Breast epithelium (tissue), 4 donors: ENCODE measurements around the gene GLT6D1. TPM values are rescaled to one million over a fixed set of nuclear protein-coding genes. Genes with fewer than 3 reads are reported as not detected.

Source experiments
- DNase-seq, 2 donors: peaks; one replicate each; pipeline ENCODE4 v3.0.0-alpha.2; 2019; ENCODE audit warnings: low spot score in 2 of 2
- H3K27ac ChIP-seq, 2 donors: fragments of 200-600 bp; sonication (generic) in 1 of 2; one replicate each; pipeline ENCODE4 v1.5.1; 2016 to 2019; ENCODE audit warnings: mild to moderate bottlenecking in 1 of 2
- H3K27me3 ChIP-seq, 2 donors: fragments of 200-600 bp; sonication (generic) in 1 of 2; one replicate each; pipeline versions ENCODE4 v1.5.1 to v1.6.0; 2017 to 2019; ENCODE audit warnings: control low read depth in 1 of 2, mild to moderate bottlenecking in 1 of 2
- H3K36me3 ChIP-seq: fragments of 200-600 bp; one replicate; pipeline ENCODE4 v1.5.1; 2019
- H3K4me1 ChIP-seq, 2 donors: fragments of 200-600 bp; sonication (generic); one replicate each; pipeline ENCODE4 v1.5.1; 2016 to 2019; ENCODE audit warnings: control low read depth in 1 of 2
- H3K4me3 ChIP-seq, 3 donors: fragments of 200-600 bp; sonication (generic); 1 replicate in 2 of 3; 2 replicates in 1 of 3; pipeline ENCODE4 v1.5.1; 2016 to 2019; ENCODE audit warnings: mild to moderate bottlenecking in 3 of 3, moderate library complexity in 2 of 3
- H3K9me3 ChIP-seq, 2 donors: fragments of 200-600 bp; sonication (generic) in 1 of 2; one replicate each; pipeline ENCODE4 v1.5.1; 2016 to 2019; ENCODE audit warnings: control low read depth in 1 of 2
- POLR2A ChIP-seq: fragments of 450-650 bp; IDR thresholded peaks from one replicate; pipeline ENCODE4 v1.6.1; 2016; ENCODE audit warnings: antibody characterized with exemption, mild to moderate bottlenecking, moderate library complexity
- POLR2AphosphoS5 ChIP-seq, 3 donors: sonication (generic); formaldehyde crosslinking; IDR thresholded peaks; one replicate each; pipeline ENCODE4 v1.6.1; 2017; ENCODE audit warnings: antibody characterized with exemption in 3 of 3
- intact Hi-C: fragments of 100-400 bp; cut with DNase I; formaldehyde crosslinking; loops from one replicate; pipeline ENCODE4 v1.15.1; 2023; ENCODE audit warnings: low total_unique reads
- total RNA-seq, 3 donors: library from RNA; depleted of rRNA; stranded (reverse); fragments of >200 nt; gene quantifications; one replicate each; pipeline ENCODE4 v1.1.0, GENCODE V29; 2016
- TF ChIP-seq, protein P1 (sequence below), 3 donors: fragments of 450-650 bp; IDR thresholded peaks; one replicate each; pipeline ENCODE4 v1.5.1; 2016 to 2017; ENCODE audit warnings: antibody characterized with exemption in 3 of 3, mild to moderate bottlenecking in 3 of 3, moderate library complexity in 3 of 3

The GLT6D1 gene
- total RNA-seq, 3 donors from 2014 or later: not detected

DNA sequence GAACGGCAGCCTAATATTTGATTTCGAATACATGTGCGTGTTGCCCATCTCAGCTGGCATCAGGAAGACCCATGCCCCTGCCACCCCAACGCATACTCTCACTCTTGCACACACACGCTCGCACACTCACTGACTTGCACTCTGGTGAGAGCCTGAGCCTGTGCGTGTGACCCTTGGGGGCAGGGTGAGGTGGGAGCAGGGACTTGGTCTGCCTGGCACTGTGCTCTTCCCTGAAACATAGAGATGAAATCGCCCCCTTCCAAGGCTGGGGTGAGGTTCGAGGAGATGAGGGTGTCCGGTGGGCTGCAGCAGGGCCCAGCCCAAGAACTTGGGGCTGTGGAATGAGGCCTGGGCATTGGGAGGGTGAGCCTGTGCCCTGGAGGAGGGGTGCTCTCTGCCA lies 24.9 kb upstream of the GLT6D1 start:
- peaks cover 0 to 47% of the 10 kb centered on the region in 2 donors for H3K27me3 ChIP-seq
- peak in 1 of 2 donors; percentile 25 for DNase-seq
- TF ChIP-seq, protein P1, sequence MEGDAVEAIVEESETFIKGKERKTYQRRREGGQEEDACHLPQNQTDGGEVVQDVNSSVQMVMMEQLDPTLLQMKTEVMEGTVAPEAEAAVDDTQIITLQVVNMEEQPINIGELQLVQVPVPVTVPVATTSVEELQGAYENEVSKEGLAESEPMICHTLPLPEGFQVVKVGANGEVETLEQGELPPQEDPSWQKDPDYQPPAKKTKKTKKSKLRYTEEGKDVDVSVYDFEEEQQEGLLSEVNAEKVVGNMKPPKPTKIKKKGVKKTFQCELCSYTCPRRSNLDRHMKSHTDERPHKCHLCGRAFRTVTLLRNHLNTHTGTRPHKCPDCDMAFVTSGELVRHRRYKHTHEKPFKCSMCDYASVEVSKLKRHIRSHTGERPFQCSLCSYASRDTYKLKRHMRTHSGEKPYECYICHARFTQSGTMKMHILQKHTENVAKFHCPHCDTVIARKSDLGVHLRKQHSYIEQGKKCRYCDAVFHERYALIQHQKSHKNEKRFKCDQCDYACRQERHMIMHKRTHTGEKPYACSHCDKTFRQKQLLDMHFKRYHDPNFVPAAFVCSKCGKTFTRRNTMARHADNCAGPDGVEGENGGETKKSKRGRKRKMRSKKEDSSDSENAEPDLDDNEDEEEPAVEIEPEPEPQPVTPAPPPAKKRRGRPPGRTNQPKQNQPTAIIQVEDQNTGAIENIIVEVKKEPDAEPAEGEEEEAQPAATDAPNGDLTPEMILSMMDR (IDR thresholded peaks at IDR 0.05): no peak
- TF ChIP-seq POLR2A (no peak), POLR2AphosphoS5 (IDR thresholded peaks at IDR 0.05) (no peak)
- H3K4me1 ChIP-seq: no peaks in the 10 kb centered on the region
- intact Hi-C loops: no loop called here
- no peak overlapping the region for H3K4me3 ChIP-seq
- H3K27ac ChIP-seq: no peak overlapping the region
- no peaks in the 10 kb centered on the region for H3K36me3 ChIP-seq
- H3K9me3 ChIP-seq: peaks cover 3 to 11% of the 10 kb centered on the region in 2 donors

DNA sequence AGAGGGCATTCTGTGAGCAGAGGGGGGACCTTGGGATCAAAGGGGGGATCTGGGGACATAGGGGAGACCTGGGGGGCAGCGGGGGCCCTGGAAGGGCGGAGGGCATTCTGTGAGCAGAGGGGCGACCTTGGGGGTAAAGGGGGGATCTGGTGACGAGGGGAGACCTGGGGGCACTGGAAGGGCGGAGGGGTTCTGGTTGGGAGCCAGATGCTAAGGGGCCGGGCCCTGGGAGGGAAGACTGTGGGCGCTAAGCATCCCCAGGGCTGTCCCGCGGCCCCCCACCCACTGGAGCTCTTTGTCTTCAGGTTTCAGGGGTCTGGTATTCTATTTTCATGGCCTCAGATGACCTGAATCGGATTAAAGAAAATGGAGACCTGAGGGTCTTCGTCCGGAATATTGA lies 24.5 kb upstream of the GLT6D1 start:
- H3K27me3 ChIP-seq: peaks cover 0 to 47% of the 10 kb centered on the region in 2 donors
- H3K4me1 ChIP-seq: no peaks in the 10 kb centered on the region
- no peak overlapping the region for H3K27ac ChIP-seq
- TF ChIP-seq, protein P1 (IDR thresholded peaks at IDR 0.05): no peak
- TF ChIP-seq POLR2AphosphoS5 (IDR thresholded peaks at IDR 0.05) (no peak), POLR2A (no peak)
- peak in 1 of 2 donors; percentile 35 for DNase-seq
- H3K9me3 ChIP-seq: peaks cover 3 to 7% of the 10 kb centered on the region in 2 donors
- no peaks in the 10 kb centered on the region for H3K36me3 ChIP-seq
- H3K4me3 ChIP-seq: no peak overlapping the region
- intact Hi-C loops: no loop called here

DNA sequence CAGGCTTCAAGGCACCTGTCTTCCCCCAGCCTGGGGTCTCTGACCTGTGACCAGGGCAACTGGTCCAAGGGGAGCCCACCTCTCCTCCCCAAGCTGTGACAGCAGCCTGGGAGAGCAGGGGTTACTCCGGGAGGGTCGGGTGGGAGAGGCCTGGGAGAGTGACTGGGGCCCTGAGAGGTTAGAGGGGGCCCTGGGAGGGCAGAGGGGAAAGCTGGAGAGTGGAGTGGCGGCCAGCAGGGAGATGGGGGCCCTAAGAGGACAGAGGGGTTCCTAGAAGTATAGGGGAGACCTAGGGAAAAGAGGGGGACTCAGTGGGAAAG lies 24.1 kb upstream of the GLT6D1 start:
- Histone ChIP-seq H3K4me1 (no peaks in the 10 kb centered on the region), H3K4me3 (no peak overlapping the region), H3K27ac (no peak overlapping the region), H3K9me3 (peaks cover 3% of the 10 kb centered on the region in 2 donors), H3K27me3 (peaks cover 0 to 47% of the 10 kb centered on the region in 2 donors), H3K36me3 (no peaks in the 10 kb centered on the region)
- no peak for DNase-seq
- intact Hi-C loops: no loop called here
- TF ChIP-seq POLR2A: no peak
- no peak for TF ChIP-seq POLR2AphosphoS5 (IDR thresholded peaks at IDR 0.05)
- TF ChIP-seq, protein P1 (IDR thresholded peaks at IDR 0.05): no peak

DNA sequence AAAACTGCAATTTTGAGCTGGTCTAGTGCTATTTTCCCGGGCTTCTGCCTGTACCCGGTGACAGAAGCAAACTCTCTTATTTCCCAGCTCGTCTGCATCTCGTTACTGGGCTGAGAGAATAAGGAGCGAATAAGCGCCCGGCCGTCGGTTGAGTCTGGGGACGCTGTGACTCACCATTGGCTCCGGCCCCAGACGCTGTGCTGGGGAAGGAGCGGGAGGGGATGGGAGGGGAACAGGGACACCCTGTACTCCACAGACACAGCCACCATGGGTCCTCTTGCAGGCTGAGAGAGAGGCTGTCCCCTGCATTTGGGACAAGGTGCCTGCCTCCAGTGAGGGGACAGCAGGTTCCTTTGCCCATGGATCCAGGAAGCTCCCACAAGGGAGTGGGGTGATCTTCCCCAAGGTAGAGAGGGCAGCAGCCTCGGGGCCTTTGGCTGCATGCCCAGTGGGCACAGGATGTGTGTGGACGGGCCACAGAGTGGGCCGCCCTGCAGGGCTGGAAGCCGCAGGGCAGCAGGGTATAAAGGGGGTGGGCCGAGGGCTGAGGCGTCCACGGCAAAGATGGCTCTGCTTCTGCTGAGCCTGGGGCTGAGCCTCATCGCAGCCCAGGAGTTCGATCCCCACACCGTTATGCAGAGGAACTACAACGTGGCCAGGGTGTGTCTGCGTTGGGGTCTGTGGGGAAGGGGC lies 23.6 kb upstream of the GLT6D1 start, which contains the start of gene LCN9:
LCN9 (plus strand) TSS at position 552 of the 693 bp plus-strand sequence; CDS start at position 565, 13 bp downstream.
- H3K27me3 ChIP-seq: peaks cover 0 to 47% of the 10 kb centered on the region in 2 donors
- no peaks in the 10 kb centered on the region for H3K4me1 ChIP-seq
- peaks cover 0 to 3% of the 10 kb centered on the region in 2 donors for H3K9me3 ChIP-seq
- peak in 1 of 2 donors; percentile 33 for DNase-seq
- no peak within 1 kb of the TSS for H3K4me3 ChIP-seq
- TF ChIP-seq, protein P1 (IDR thresholded peaks at IDR 0.05): no peak
- TF ChIP-seq POLR2AphosphoS5 (IDR thresholded peaks at IDR 0.05) (no peak), POLR2A (no peak)
- H3K36me3 ChIP-seq: no peaks in the 10 kb centered on the region
- intact Hi-C loops: no loop called here
- no peak within 1 kb of the TSS for H3K27ac ChIP-seq

DNA sequence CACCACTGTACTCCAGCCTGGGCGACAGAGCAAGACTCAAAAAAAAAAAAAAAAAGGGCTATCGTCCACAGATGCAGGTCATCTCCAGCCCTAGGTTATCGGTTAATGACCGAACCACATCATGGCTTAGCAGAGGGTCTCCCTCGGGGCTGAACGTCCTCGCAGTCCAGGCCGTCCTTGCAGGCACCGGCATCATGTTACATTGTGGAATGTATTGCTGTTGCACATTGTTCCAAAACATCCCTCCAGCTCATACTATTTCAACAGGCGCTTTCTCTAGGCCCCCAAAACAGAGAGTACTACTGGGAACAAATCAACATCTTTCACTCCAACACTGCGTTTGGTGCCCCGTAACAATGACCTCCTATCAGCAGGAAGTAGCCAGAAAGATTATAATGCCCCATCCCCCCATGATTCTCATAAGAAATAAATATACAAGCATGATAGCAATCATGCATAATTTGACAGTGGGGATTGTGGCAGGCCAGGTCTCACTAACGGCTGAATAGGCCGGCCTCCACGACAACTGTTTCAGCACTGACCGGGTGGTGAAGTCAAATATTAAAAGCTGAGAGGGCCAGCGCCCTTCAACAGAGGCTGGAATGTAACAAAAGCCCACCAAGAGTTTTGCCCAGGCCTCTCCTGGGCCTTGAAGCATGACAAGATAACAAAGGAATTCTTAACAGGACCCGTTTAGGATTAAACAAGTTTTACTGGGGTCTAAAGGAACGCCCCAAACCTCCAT lies 22.6 kb upstream of the GLT6D1 start:
- intact Hi-C loops: no loop called here
- peaks cover 0 to 3% of the 10 kb centered on the region in 2 donors for H3K9me3 ChIP-seq
- H3K4me3 ChIP-seq: no peak overlapping the region
- peaks cover 0 to 43% of the 10 kb centered on the region in 2 donors for H3K27me3 ChIP-seq
- no peak for DNase-seq
- H3K36me3 ChIP-seq: no peaks in the 10 kb centered on the region
- no peak overlapping the region for H3K27ac ChIP-seq
- no peak for TF ChIP-seq POLR2AphosphoS5 (IDR thresholded peaks at IDR 0.05)
- no peak for TF ChIP-seq POLR2A
- TF ChIP-seq, protein P1 (IDR thresholded peaks at IDR 0.05): no peak
- H3K4me1 ChIP-seq: no peaks in the 10 kb centered on the region
